HG02973 (cell line): ENCODE data around the gene GAS2.

Experiments
- ATAC-seq: cut with Tn5 transposase; IDR thresholded peaks from one replicate; pipeline ENCODE4 v1.9.1; 2021; ENCODE audit warnings: moderate library complexity; ENCODE audit not compliant: unreplicated experiment

GAS2 gene

DNA sequence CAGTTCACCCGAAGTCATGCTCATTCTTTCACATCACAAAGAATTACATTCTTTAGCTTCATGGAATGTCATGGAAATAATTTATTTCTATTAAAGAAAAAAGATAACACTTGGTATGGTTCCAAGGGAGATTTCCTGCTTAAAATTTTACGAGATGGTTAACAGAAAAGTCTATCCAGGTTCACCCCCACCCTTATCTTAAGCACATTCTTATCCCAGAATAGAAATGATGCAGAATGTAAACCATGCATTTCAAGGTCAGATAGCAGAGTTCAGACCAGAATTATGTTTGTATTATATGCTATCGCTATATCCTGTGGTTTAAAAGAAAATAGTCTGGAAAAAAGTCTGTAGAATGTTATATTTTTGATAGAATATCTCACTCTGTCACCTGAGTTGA lies 58.7 kb downstream of the GAS2 start:
- no peak for ATAC-seq

GRCh38 chr11:22728600-22729389 lies 62.4 kb downstream of the GAS2 start:
- ATAC-seq = no peak

- no peak for ATAC-seq
These were observed 63.9 kb downstream of the GAS2 start for GRCh38 chr11:22730319-22730718.

- ATAC-seq = no peak
These were observed 66.2 kb downstream of the GAS2 start for GRCh38 chr11:22732588-22732987.

DNA sequence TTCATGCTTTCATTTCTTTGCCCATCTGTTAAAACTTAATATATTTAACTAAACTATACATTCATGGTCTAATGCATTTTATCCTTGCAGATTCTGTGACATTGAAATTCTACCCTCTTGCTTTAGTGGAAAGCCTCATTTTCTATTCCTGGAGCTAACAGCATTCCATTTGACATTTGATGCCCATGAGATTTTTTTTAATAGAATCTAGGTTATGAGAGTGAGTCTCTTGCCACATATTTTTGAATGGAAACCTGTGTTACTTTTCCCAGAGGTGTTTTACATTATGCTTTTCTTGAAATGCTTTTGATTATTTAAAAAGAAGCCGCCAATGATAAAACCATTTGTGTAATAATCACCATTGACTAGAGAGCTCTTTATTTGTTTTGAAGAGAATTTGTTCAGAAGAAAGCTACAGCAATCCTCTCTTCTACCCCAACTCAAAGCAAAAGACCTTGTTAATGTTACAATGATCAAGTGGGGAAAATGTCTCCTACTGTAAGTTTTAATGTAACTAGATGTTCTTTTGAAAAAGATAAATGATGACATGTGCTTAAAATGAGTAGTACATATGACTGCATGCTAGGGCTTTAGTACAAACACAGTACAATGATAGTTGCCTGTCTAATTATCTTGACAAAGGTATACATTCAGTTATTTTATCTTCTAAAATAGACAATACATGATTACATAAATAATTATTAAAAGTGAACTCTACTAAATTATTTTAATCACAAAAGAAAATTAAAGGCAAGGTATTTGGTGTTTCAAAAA lies 67.3 kb downstream of the GAS2 start:
- no peak for ATAC-seq

DNA sequence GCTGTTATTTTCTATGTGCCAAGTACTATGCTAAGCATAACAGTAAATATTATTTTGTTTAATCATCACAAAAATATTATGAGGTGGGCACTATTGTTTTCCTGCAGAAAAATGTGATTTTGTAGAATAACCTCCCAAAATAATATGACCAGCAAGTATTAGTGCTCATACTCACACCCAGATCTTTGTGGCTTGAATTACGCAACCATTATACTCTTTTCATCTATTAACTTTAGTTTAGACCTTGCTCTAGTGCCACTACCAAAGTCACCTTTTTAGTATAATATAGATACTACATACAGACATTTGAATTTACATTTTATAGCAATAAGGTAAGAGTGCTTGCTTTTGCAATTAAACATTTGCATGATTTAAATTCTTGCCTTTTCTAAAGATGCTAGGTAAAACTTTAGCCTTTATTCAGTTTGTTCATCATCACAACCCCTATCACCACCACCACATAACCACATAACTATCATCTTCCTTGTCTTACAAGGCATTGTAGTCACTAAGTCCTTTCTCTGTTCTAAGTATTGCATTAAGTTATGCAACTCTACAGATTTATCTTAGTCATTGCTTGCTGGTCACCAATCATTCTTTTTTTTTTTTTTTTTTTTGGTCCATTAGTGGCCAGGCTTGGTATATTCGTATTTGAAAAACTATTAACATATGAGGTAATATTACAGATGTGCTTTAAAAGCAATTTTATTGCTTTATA lies 68.4 kb downstream of the GAS2 start:
- ATAC-seq = no peak

GRCh38 chr11:22742157-22742613 lies 75.8 kb downstream of the GAS2 start:
- ATAC-seq = no peak

DNA sequence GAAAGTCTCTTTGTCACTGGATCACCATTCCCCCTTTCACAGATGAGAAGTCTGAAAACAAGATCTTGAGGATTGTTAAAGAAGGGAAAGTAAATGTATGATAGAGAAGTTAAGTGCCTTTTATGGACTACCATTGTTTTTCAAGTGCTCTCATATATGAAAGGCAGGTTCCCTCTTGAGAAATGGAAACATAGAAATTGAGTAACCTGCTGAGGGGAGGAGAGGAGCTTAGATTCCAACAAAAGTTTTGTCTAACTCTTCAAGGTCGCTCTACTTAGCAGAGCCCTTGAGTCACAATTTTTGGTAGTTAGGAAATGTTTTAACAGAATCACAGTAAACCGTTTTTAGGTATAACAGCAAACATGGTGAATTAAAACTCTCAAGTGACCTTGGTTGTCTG lies 83.1 kb downstream of the GAS2 start:
- ATAC-seq = no peak

- ATAC-seq = no peak
These were observed 86.5 kb downstream of the GAS2 start for GRCh38 chr11:22752908-22753310.

GRCh38 chr11:22753416-22753815 lies 87.0 kb downstream of the GAS2 start:
- ATAC-seq = no peak

GRCh38 chr11:22761066-22761465 lies 94.7 kb downstream of the GAS2 start:
- ATAC-seq = no peak

DNA sequence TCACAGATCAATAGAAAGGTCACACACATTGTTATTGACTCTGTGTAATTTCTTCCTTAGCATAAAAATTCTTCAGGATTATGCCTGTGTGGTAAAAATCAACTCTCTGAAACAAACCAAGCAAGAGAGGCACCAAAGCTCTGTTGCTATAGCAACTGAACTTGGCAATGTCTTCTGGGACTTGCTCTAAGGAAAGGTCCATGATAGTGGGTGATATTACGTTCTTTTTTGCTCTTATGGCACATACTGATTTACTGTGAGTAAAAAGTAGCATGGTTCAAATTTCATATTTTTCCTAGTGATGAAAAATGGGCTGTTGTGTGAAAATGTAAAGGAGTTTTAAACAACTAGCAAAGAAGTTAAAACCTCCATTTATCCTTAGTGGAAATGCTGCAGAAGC lies 96.8 kb downstream of the GAS2 start:
- no peak for ATAC-seq

DNA sequence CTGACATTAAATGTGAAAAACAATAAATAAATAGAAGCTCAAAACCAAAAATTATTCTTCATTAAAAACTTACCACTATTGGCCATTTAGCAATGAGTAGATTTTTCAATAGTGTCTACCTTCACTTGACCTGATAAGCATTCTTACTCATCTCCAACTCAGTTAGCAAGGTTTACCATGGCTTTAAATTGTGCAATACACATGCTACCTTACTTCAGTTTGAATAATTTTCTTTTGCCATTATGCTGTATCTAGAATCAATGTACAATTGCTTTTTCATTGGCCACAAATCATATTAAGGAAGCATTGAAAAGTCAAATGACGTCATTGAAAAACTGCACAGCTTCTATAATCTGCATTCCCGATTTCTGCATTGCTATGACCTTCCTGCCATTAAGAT lies 98.3 kb downstream of the GAS2 start:
- ATAC-seq = no peak

DNA sequence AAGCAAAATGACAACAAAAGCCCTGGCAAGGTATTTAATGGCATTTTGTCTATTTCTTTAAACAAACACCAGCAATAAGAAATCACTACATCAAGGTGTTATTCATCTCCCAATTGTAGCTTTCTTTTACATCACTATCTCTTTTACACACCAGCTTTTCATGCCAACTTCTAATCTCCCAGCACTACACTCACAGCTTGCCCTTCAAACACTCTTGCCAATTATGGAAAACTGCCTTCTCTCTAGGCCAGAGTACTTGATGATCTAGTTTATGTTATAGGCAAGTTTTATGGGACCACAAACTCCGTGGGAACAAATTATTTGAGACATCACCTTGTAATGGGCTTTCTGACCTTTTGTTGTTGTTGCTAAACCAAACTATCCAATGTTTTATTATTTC lies 101.9 kb downstream of the GAS2 start:
- ATAC-seq = no peak

DNA sequence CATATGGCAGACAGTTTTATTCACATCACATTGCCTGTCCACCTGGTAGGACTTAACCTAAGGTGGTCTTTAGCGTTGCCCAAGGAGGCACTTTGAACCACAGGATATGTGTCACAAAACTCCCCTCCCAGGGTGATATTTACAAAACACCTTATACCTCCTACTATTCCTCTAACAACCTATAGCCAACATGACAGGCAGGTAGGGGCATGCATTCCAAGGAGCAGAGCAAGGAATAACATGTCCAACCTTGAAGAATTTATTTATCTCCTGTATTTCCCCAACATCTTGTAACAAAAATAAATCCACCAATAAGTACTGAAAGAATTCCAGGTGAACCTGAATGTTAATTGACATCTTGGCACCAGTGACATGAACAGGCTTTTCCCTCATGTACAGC lies 102.7 kb downstream of the GAS2 start:
- ATAC-seq = no peak

DNA sequence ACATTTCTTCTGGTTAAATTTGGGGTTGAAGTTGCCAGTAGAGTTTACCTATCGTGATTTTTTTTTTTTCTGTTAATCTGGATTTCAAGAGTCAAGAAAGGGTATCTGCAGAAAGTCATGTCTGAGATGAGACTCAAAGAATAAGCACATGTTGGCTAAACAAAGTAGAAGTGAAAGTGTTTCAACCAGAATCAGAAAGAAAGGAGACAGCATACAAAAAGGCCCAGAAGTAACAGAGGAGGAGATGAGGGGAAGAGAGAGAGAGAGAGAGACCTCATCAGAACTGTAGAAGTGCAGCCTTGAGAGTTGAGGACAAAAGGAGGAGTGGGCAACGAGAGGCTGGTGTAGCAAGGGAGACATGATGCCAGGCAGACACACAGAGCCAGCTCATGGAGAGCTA lies 108.3 kb downstream of the GAS2 start:
- no peak for ATAC-seq

GRCh38 chr11:22775248-22775647 lies 108.8 kb downstream of the GAS2 start:
- ATAC-seq = no peak

DNA sequence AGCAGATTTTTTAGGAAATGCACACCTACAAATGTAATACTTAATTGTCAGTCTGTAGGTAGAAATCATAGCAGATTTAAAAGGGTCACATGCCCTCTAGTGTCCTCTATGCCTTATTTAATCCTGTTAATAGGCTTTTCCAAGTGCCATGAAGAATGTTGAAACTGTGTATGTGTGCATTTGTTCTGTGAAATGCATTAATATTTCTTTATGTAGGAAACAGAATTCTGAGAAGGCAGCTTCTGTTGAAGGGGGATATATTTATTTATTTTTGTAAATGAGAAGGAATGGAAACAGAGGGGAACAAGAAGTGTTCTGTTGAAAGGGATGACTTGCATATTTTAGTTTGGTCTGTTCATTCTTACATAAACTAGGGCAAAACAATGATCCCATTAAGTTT lies 112.2 kb downstream of the GAS2 start:
- ATAC-seq = no peak

- ATAC-seq = no peak
These were observed 113.4 kb downstream of the GAS2 start for GRCh38 chr11:22779850-22780249.

DNA sequence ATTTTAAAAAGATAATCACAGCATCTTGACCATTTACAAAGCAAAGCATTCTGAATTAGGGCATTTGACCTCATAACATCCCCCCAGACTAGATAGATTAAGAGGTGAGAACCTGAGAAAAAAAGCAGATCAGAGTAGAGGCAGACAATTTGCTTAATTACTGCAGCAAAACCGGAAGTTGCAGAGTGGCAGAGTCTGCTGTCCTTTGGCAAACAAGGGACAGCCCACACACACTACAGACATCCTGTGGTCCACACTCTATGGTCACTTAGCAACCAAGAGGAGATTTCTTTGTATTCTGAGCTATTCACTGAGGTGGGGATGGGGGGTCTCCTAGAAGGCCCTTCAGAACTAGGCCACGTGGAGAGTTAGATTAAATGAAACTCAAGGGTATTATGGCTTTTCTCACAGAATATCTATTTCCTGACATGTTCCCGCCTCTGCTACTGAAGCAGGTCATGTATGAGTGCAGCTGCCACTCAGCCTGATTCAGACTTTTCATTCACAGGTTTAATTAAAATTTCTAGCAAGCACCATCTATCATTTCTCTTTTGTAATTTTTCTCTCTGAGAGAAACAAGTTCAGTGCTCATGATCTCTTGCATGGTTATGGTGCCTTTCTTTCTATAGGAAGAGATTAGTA lies 114.7 kb downstream of the GAS2 start:
- peak; percentile 68 for ATAC-seq

DNA sequence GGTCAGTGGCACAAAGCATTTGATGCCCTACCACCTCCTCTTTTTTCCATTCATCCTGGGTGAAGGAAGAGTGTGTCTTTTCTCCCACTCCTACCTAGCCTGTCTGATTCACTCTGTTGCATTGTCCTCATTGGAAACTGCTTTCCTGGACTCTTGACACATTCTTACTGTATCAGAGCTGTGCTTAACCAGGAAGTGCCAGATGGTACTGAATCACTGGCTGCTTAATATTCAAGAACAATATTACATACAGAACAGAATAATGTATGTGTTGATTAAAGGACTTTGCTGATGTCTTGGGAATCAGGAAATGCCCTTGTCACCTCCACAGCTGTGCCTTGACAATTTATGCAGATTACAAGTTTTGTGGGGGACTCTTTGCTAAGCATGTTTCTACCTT lies 118.8 kb downstream of the GAS2 start:
- no peak for ATAC-seq
